GM12873 (cell line): ENCODE measurements around the gene SLC19A1.

Experiments
- CTCF ChIP-seq: IDR thresholded peaks from 2 replicates; pipeline ENCODE4 v1.5.1; 2012; ENCODE audit warnings: low read depth, mild to moderate bottlenecking, moderate library complexity, low read length, control low read depth; ENCODE audit not compliant: insufficient read depth; ENCODE audit errors: missing control alignments

The SLC19A1 gene

GRCh38 chr21:45467221-45467779, 74.9 kb downstream of the SLC19A1 start:
- TF ChIP-seq CTCF, result no peak

- no peak for TF ChIP-seq CTCF
Observed at GRCh38 chr21:45466330-45467220, 75.7 kb downstream of the SLC19A1 start.

GRCh38 chr21:45465611-45466329, 76.5 kb downstream of the SLC19A1 start:
- no peak for TF ChIP-seq CTCF

GRCh38 chr21:45465105-45465504, 77.1 kb downstream of the SLC19A1 start:
- TF ChIP-seq CTCF, result no peak

- no peak for TF ChIP-seq CTCF
Observed at GRCh38 chr21:45464309-45464708, 77.9 kb downstream of the SLC19A1 start.

GRCh38 chr21:45463871-45464270, 78.4 kb downstream of the SLC19A1 start:
- no peak for TF ChIP-seq CTCF

GRCh38 chr21:45461806-45462341, 80.4 kb downstream of the SLC19A1 start:
- TF ChIP-seq CTCF, result no peak
